ENCODE results near the gene REC114.
A peak's percentile ranks its signal among the peaks of the same experiment; 100 is the strongest.

Gene REC114

DNA sequence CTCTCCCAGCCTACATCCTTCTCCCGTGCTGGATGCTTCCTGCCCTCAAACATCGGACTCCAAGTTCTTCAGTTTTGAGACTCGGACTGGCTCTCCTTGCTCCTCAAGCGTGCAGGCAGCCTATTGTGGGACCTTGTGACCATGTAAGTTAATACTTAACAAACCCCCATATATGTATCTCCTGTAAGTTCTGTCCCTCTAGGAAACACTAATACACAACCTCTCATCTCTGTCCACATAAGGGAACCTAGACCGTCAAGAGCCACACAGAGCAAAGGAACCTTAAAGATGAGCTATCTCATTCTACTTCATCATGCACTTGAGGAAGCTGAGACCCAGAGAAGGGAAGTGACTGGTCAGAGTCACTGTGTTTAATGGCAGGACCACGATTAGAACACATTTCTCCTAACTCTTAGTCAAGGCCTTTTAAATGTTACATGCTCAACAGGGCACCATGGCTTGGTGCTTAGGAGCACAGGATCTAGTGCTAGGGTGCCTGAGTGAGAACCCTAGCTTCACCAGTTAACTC lies 140.0 kb downstream of the REC114 start:
- no peak for DNase-seq (ENCODE audit: low read depth)

GRCh38 chr15:73583544-73583943 lies 140.6 kb downstream of the REC114 start:
- no peak for DNase-seq (ENCODE audit: low read depth)

DNA sequence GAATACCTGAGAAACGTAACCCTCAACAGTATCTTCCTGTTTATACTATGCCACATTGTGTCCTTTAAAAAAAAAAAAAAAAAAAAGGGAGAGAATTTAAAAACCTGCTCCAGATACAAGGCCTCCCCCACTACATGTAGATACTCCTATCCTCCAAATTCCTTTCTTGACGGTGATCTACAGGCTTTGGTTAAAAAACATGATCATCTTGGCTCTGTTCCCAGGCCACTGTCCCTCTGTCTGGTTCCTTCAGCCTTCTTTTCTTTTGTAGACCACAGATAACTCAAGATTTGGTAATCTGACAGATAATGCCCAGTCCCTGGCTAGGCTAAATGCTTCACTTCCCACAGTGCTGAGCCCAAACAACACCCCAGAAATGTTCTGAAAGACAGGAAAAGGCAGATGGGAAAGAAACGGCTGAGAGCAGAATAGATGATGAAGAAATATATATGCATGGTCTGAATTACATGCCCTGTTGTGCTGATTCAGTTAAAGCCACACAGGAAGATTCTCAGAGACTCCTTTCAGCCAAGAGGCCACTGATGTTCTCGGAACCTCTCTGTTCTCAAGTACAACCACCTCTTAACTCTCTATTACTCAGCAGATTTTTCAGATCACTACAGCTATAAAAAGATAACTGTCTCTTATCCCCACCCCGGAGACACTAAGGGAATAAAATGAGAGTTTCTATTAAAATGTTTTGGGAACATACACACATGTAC lies 141.9 kb downstream of the REC114 start:
- no peak for DNase-seq (ENCODE audit: low read depth)

DNA sequence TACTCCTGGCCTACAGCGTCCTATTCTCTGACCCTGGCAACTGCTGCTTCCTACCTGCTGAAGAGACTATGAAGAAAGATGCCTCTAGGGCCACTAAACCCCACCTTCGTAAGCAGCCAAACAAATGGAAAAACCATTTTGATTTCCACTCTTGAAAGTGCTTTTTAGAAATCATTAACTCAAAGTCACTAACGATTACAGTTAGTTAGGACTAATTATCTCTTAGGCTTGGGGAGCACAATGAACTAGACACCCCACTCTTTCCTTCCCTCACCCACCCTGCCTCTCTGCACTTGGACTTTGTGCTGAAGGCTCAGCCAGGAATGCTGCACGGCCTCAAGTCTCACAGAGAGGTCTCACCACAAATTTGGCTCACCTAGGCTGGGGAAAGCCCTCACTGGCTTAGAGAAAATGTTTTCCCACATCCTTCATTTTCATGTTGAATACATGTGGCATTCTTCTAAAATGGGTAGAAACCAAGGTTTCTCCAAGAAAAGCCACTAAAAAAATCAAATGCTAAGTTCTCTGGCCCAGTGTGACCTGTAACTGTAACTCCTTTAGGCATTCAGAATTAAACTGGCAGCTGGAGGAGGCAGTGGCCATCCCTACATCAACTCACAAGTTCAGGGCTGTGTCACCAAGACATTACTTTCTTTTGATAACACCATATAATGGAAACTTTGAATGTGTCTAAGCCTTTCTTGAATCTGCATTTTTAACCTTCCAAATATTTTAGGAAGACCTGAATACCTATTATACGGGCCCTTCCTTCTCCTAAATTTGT lies 143.1 kb downstream of the REC114 start:
- DNase-seq (ENCODE audit: low read depth) = no peak

- no peak for DNase-seq (ENCODE audit: low read depth)
Measured at GRCh38 chr15:73589766-73590165, 146.8 kb downstream of the REC114 start.

DNA sequence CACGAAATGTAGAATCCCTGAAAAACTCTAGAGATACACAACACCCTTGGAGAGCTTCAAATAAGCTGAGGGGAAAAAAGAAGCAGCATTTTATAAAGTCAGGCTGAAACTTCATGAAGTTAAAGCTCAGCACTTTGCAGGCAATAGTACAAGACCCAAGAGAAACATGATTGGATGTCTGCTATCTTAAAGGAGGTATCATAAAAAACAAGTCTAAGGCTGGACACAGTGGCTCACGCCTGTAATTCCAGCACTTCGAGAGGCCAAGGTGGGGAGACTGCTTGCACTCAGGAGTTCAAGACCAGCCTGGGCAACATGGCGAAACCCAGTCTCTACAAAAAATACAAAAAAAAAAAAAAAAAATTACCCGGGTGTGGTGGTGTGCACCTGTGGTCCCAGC lies 147.3 kb downstream of the REC114 start:
- no peak for DNase-seq (ENCODE audit: low read depth)

DNA sequence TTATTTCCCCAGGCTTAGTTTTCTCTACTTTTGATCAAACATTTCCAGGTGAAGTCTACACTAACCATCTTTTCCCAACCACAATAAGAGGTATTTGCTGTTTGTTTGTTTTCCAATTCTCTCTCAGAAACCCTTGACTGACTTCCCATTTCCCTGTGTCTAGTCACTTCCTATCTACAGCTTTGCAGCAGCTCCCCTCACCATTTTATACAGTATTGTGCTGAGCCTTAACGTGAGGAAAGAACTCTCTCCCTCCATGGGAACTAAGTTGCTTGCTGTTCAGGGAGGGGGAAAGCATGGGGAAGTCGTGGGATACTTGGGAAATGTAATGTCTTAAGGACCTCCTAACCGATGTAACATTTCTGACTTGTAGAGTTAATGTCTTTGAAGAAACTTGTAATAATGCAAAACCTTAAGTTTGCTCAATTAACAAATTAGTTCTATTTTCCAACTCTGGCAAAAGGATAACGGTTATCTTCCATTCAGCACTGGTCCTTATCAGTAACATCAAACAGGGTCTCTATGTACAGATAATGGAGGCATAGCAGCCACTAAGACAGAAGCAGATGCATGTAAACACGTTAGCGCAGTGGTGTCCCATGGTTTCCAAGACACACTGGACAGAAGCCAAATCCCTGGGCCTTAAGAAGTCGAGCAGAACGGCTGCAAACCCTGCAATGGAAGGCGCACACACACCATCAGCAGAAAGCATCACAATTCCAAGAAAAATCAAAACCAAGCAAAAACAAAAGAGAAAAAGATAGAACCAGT lies 150.5 kb downstream of the REC114 start:
- no peak for DNase-seq (ENCODE audit: low read depth)

GRCh38 chr15:73594109-73594508 lies 151.1 kb downstream of the REC114 start:
- no peak for DNase-seq (ENCODE audit: low read depth)

DNA sequence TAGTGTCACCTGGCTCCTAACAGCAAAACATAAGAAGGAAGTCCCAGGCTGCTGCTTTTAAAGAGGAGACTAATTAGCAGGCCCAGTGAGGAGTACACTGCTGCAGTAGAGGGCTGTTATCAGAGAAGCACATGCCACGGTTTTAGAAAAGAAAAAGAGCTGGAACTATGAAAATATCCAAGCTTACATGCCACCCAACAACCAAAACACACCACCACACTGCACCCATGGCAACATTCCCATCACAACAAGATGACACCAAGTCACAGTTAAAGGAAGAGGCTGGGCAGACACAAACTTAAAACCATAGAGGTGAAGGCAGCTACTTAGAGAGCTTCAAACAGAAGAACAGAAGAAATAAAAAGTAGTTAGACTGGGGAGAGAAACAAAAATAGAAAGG lies 153.2 kb downstream of the REC114 start:
- peak; percentile 36 for DNase-seq (ENCODE audit: low read depth)

GRCh38 chr15:73597036-73597638 lies 154.2 kb downstream of the REC114 start:
- DNase-seq (ENCODE audit: low read depth) = no peak

DNA sequence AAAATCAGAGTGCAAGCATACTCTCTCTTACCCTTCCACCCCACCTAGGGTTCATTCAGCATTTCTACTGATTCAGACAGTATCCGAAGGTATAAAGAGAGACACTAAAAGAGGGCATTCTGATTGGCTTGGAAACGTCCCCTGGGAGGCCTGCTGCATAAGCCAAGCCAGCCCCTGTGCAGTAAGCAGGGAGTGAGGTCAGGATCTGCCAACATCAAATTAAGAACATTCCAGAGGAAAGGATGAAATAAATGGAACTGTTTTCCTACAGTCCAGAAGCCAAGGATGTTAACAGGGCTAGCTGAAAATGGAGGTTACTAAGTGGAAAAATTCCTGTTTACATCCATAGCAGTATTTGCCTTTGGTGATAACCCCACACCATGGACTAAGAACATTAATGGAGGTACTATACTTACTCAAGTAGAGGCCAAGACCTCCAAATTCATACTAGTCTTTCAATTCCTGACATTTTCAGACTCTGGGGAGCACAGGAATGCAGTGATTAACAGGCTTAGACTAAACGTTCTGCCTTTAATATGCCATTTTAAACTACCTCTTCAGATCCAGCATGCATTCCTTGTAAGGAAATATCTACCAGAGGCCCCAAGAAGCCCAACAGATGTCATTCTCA lies 155.7 kb downstream of the REC114 start:
- DNase-seq (ENCODE audit: low read depth) = no peak

DNA sequence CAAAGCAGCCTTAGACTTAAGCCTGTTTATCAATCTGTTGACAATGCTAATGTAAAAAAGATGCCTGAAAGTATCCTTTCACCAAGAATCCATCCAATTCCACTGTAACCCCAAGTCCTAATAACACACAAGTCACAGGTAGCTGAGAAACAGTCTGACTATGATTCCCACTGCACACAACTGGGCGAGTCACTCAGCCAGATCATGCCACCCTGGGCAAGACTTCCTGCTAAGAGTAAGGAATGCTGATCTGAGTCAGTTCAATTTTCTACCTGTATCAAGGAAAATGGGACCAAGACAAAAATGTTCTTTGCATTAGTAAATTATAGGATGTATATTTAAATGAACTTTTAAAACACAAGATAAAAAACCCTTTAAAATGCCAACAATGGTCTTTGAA lies 157.0 kb downstream of the REC114 start:
- no peak for DNase-seq (ENCODE audit: low read depth)

DNA sequence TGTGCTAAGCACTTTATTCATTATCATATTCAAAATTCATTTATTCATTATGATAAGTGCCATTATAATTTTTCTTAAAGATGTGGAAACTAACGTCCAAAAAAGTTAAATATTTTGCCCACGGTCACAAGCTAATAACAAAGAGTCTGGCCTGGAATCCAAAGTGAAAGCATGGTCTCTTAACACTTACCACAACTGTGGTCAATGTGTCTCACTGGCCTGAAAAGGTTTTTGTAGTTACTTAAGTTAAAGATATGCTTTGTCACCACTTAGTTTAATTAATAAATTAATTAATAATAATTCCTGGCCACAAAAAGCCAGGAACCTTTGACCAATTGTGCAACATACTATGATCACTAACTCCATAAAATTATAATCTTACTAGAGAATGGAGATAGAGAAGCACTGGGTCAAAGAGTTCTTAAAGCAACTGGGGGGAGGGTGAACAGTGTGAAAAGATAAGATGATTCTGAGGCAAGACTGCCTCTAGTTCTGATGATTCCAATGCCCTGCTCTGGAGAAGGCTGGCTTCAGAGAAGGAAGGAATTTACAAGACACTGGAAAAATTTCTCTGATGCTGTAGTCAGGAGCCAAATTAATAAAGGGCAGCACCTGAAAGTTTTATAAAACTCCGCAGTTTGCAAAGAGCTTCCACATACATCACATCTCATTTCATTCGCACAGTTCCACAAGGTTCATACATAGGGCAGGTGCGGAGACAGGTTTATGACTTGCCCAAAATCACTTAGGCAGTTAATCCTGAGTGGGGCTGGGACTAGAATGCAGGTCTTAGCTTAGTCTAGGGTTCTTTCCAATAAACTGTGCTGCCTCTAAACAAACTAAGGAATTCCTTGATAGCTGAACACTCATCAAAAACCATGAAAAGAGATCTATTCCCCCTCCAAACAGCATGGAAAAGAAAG lies 157.7 kb downstream of the REC114 start:
- no peak for DNase-seq (ENCODE audit: low read depth)

GRCh38 chr15:73601451-73602445 lies 158.8 kb downstream of the REC114 start:
- DNase-seq (ENCODE audit: low read depth) = peak; percentile 36

GRCh38 chr15:73602446-73602843 lies 159.5 kb downstream of the REC114 start:
- DNase-seq (ENCODE audit: low read depth) = no peak

DNA sequence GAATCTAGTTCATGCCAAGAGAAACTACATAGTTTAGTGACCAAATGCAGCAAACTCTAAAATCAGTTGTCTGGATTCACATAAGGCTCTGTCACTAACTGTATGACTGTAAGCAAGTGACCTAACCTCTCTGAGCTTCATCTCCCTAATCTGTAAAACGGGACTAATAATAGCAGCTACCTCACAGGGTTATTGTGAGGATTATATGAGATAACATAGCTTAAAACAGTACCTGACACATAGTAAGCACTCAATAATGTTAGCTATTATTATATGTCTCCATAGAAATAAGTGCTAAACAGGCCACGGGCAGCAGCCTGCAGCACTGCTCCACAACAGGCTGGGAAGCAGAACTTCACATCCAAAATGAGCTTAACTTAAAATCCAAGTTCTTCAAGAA lies 160.0 kb downstream of the REC114 start:
- no peak for DNase-seq (ENCODE audit: low read depth)

DNA sequence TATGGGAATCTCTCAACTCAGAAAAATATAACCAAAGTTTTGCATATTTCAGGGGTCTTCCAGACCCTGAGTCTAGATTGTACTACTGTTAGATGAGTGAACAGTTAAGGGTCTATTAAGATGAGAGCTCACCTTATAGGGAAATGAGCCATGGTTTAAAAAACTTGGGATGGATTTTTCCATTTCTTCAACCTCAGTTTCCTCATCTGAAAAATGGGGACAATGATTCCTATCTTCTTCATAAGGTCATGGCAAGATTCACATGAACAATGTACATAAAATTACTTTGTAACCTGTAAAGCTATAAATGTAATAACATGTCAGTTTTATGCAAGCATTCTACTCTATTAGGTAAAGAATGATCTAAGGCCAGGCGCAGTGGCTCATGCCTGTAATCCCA lies 161.5 kb downstream of the REC114 start:
- no peak for DNase-seq (ENCODE audit: low read depth)

DNA sequence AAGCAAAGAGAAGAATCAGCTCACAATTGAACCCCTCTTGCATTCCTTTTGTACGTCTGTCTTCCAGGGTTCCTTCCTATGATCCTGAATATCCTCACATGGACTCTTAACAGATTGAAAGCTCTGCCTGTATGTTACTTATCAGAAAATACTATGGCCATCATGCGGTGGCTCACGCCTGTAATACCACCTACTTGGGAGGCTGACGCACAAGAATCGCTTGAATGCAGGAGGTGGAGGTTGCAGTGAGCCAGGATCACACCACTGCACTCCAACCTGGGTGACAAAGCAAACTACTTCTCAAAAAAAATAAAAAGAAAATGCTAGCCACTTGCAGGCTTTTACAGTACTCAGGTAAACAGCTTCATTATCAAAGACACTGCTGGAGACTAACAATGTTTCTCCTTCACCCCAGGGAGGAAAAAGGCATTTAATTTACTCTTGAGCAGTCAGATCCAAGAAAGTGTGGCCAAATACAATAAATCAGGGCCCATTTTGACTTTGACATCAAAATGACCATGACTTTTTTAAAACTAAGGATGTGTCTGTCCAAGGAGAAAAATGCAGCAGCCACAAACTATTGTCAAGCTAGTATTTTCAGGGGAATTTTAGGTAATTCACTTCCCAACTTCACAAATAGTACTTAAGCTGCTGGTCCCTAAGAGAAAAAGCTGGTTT lies 162.9 kb downstream of the REC114 start:
- DNase-seq (ENCODE audit: low read depth) = no peak

DNA sequence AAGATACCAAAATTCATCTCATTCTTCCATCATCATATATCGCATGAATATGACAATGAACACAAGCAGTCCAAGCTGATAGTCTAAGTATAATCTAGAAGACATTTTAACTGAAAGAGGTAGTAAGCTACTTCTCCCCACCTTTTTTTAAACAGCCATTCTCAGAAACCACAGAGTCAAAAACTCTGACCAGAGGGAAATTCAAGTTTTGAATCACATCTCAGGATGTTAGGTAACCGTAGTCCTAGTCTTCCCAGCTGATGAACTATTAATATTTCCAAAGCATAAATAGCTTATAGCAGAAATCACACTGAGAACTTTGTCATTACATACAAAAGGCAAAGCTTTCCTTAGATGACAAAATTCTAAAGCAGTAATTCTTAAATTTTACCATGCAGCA lies 164.4 kb downstream of the REC114 start:
- no peak for DNase-seq (ENCODE audit: low read depth)

All from stromal cell of bone marrow (primary cell).